GM19328 (cell line): ENCODE measurements around the gene TKT.
"Not testable (repeated sequence)": the region's sequence is repeated elsewhere in the genome, so short reads cannot be mapped to it uniquely, and the experiment has no call there.

Experiments used
- ATAC-seq: cut with Tn5 transposase; IDR thresholded peaks from one replicate; pipeline ENCODE4 v1.9.1; 2021; ENCODE audit warnings: mild to moderate bottlenecking, moderate library complexity; ENCODE audit not compliant: unreplicated experiment

The TKT gene, protein sequence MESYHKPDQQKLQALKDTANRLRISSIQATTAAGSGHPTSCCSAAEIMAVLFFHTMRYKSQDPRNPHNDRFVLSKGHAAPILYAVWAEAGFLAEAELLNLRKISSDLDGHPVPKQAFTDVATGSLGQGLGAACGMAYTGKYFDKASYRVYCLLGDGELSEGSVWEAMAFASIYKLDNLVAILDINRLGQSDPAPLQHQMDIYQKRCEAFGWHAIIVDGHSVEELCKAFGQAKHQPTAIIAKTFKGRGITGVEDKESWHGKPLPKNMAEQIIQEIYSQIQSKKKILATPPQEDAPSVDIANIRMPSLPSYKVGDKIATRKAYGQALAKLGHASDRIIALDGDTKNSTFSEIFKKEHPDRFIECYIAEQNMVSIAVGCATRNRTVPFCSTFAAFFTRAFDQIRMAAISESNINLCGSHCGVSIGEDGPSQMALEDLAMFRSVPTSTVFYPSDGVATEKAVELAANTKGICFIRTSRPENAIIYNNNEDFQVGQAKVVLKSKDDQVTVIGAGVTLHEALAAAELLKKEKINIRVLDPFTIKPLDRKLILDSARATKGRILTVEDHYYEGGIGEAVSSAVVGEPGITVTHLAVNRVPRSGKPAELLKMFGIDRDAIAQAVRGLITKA

DNA sequence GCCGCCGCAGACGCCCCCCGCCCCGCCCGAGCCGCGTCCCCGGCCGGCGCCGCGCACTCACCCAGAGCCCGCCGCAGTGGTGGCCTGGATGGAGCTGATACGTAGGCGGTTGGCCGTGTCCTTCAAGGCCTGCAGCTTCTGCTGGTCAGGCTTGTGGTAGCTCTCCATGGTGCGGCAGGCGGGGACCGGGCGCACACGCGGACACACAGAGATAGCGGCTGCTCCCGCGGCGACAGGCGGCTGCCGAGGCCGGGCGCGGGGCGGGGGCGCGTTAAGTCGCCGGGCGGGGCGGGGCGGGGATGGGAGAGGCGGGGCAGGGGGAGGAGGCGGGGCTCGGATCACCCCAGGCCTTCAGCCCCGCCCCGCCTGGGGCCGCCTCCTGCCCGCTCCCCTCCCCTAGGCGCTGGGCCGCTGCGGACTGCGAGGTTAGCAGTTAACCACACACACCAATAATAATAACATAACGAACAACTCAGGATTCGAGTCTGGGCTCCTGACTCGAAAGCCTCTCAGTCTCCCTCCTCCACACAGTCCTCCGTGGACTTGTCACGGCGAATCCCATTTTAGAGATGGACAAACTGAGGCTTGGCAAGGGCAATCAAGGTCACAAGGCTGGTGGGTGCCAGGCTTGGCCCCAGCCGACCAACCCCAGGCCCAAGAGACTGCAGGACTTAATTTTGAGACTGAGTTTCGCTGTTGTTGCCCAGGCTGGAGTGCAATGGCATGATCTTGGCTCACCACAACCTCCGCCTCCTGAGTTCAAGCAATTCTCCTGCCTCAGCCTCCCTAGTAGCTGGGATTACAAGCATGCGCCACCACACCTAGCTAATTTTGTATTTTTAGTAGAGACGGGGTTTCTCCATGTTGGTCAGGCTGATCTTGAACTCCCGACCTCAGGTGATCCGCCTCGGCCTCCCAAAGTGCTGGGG is at the start of gene TKT:
Gene TKT (minus strand): TSS at position 248 of the 929 bp plus-strand sequence. CDS start 80 bp downstream, at position 168.
- ATAC-seq, result peak; percentile 61

DNA sequence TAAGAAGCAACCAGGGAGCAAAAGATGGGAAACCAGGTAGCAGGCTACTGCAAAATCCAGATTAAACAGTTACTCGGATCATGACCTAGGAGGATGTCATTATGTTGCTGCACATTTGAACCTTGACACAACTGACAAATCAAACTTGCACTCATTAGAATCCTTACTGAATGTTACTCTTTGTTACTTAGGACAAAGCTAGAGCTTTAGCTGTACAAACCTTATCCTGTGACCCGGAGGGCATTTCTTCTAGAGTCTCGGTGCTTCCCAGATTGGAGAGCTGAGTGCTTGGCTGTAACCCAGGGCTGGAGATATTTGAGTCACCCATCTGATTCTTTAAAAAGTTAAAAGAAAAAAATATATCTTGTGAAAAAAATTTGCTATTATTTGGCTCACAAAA is 48.1 kb upstream of the TKT start:
- no peak for ATAC-seq

DNA sequence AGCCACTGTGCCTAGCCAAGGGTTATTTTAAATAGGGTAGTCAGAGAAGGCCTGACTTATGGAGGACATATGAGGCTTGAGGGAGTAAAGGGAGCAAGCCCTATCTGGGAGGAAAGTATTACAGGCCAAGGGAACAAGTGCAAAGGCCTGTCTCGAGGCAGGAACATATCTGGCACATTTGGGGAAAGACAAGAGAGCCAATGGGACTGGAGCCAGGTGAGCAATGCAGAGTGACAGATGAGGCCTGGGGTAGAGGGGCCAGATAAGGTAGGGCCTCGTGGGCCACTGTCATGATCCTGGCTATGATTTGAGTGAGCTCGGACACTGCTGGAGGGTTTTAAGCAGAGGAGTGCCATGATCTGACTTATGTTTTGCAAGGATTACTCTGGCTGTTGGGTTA is 47.7 kb upstream of the TKT start:
- ATAC-seq, result no peak

DNA sequence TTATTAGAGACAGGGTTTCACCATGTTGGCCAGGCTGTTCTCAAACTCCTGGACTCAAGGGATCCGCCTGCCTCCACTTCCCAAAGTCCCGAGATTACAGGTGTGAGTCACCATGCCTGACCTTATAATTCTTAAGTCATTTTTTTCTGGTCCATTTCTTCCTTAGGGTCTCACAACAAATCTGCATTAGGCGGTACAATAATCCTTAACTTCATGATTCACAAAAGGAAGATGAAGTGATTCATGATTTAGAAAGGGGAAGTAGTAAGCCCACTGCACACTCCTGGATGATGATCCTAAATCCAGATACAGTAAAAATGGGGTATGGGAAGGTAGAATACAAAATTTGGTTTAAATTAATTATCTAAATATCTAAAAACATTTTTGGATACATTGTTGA is 45.0 kb upstream of the TKT start:
- ATAC-seq, result no peak

DNA sequence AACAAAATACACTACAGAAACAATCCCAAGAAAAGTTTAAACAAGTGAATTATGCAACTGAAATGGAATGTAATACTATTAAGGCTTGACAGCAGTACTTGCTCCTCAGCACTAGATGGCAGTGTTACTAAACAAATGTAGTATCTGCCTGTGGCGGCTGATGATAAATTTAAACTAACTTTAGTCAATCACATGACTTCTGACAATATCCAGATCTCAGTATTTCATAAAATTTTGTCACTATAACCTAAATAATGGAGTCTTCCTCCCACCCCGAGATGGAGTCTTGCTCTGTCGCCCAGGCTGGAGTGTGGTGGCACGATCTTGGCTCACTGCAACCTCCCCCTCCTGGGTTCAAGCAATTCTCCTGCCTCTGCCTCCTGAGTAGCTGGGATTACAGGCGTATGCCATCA is 43.8 kb upstream of the TKT start:
- not testable (repeated sequence) for ATAC-seq

DNA sequence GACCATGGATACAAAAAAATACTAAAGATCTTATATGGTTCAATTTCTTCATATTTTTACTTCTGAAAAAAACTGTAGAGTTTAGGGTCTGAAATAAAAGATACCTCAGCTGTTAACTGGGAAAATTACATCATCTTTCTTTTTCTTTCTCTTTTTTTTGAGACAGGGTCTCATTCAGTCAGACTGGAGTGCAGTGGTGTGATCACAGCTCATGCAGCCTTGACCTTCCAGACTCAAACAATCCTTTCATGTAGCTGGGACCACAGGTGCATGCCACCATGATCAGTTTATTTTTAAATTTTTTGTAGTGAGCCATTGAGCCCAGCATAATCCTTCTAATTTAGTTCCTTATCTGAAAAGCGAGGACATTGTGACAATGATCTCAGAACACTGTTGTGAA is 39.6 kb upstream of the TKT start:
- no peak for ATAC-seq

DNA sequence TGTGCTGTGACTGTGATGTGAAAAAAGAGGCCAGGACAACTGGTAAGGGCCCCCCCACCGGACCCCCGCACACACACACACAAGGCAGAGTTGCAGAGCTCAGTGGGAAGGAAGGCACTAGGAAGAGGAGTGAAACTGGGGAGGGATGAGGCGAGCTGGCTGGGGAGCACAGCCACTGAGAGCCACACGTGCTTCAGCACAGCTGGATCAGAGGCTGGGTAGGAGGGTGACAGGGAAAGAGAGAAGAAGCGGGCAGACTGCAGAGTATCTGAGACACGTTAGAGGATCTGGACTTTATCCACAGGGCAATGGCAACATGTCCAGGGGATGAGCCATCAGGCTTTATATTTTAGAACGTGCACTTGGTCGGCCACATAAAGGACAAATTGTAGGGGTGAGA is 38.0 kb upstream of the TKT start:
- no peak for ATAC-seq

DNA sequence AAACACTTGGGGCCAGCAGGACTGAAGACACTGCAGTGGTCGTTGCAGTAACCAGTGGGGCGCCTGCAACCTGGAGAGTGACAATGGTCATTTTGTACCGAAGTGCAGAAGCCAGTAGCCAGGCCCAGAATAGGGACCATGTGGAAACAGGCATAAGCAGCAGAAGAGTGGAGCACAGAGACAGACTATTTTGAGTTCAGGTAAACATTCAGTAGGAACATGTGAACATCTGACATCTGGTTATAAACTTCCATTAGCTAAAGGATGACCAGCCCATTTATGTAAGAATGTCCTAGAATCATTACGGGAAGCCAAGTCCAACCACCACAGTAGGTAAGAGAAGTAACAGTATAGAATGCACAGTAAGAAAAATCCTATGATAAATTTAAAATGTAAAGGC is 32.4 kb upstream of the TKT start:
- no peak for ATAC-seq

DNA sequence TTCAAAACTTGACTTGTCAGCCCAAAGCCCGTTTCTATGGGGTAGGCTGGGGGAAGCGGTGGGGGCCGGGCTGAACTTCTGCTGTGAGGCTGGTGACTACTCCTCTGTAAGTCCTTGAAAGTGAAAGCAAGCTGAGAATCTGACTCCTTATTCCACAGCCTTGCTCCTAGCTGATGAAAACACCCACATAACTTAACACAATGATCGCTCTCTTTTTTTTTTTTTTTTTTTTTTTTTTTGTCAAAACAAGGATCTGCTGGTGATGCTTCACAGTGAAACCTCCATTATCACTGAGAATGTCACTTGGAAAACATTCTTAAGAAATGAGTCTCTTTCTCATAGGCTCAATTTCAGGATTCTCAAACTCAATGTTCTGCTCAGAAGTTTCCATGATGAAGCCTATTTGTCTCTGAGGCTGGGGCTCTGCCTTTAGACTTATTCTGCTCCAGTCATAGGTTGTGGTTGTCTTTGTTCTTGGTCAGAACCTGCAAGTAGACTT is 31.4 kb upstream of the TKT start:
- no peak for ATAC-seq

DNA sequence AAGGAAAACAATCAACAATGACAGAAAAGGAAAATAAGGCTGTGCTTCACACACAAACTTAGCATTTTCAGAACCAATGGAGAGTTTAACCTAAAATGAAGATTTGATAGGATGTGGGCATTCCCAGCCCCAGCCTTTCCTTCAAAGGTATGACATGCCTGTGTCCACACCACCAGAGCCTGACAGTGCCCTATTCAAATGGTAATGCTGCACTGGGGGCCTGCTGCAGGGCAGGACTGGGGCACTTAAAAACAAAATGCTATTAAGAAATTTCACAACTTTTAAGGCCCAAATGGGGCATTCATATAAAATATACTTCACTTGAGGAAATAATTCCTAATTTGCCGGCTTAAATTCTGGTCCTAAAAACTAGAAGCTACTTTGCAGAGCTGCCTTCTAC is 30.9 kb upstream of the TKT start:
- no peak for ATAC-seq

DNA sequence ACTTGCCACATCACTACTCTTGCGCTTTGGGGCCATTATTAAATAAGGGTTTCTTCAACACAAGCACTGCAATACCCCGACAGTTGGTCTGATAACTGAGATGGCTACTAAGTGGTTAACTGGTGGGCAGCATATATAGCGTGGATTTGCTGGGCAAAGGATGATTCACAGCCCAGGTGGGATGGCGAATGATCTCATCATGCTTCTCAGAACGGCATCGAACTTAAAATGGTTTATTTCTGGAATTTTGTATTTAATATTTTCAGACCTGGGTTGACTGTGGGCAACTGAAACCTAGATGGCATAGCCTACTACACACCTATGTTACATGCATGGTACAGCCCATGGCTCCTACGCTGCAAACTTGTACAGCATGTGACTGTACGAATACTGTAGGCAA is 26.8 kb upstream of the TKT start:
- ATAC-seq, result no peak

DNA sequence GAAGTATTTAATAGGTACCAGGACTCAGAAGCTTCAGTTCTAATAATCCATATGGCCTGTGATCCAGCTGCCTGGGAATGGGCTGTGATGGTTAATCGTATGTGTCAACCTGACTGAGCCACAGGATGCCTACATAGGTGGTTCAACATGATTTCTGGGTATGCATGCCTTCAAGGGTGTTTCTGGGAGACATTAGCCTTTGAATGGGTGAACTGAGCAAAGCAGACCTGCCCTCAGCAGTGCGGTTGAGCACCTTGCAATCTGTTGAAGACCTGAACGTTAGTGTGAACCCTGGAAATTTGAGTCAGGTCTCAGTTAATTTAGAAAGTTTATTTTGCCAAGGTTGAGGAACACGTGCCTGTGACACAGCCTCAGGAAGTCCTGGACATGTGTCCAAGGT is 22.8 kb upstream of the TKT start:
- no peak for ATAC-seq

DNA sequence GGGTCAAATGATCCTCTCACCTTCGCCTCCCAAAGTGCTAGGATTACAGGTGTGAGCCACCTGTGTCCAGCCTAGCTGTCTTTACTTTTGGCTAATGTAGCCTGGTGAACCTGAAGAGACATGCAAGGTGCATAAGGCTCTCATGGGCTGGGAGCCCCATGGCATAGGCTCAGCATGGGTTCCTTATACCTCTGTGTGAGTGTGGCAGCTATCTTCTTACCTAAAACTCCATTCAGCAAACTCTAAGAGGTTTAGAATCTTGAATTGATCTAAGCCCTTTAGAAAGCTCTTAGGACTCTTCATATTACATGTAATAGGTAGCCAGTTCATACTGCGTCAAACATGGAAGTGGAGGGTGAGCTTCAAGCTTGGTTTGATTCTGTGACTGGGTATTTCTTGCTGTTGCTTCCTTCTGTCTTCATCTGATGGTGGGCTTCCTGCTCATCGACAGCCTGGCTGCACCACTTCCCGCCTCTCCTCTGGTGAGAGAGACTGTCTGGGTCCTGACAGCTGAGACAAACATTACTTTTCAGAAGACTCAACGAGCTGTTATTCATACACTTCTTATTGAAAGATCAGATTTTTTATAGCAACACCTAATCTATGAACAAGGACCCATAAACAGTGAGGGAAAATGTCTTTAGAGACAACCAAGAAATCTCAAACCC is 19.2 kb upstream of the TKT start:
- no peak for ATAC-seq

DNA sequence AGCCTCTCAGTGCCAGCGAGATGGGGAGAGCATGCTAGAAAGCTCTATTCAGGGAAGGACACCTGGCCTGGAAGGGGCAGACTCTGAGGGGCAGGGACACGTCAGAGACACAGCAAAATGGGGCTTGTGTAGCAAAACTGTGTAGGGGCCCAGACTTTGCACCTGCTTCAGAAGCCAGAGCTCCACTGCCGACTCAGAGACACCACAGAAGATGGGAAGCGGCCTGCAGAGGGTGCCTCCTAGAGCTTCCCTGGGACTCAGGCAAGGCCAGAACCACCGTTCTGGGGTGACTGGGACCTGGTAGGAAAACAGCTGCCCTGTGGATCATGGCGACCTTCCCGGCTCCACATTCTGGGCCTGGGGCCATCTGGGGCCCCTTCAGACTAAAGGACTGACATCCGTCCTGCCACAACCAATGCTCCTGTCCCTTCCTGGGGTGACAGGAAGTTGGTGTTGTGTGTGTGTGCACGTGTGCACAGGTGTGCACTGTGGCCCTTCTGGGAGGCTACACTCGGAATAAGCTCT is 17.4 kb upstream of the TKT start:
- ATAC-seq, result no peak

DNA sequence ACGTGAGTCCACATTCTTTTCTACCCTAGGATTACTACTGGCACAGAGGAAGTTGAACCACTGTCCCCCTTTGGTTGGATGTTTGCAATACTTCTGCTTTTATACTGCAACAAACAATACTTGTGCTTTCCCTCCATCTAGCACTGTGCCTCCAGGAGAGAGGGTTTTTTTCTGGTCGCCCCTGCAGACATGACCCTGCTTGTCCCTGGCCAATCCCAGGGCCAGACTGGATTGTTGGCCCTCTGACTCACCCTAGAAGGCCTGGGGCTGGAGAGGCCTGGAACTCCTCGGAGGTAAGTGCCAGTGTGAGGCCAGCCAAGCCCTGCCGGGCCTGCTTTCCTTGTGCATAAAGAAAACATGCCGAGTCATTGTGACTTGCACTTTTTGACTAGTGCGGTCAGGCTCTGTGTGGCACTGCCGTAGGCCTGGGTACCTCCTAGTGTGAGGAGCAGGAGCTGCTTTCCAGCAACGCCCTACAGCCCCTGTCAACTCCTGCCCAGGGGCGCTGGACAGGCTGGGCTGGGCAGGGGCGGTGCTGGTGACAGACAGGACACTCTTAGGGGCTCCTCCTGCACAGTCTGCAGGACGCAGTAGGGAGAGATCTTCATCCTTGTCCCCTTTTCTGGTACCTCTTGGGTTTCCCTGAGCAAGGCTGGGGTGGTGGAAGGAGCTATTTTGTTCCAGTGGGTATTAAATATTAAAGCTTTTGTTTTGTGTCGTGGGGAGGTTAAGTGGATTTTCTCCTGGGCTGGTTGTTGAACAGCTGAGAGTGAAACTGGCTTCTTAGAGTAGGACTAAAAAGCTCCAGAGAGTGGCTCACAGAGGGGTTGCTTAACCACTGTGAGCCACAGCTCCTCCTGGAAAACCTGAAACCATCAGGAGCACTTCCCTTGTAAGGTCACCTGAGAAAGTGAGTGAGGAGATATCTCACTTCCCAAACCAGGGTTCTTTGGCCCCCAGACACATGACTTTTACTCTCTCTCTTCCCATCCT is 14.4 kb upstream of the TKT start:
- no peak for ATAC-seq

DNA sequence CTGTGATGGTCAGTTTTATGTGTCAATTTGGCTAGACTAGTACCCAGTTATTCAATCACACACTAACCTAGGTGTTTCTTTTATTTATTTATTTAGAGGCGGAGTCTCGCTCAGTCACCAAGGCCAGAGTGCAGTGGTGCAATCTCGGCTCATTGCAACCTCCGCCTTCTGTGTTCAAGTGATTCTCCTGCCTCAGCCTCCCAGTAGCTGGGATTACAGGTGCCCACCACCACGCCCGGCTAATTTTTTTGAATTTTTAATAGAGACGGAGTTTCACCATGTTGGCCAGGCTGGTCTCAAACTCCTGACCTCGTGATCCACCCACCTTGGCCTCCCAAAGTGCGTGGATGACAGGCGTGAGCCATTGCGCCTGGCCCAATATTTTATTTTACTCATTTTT is 13.4 kb upstream of the TKT start:
- not testable (repeated sequence) for ATAC-seq

DNA sequence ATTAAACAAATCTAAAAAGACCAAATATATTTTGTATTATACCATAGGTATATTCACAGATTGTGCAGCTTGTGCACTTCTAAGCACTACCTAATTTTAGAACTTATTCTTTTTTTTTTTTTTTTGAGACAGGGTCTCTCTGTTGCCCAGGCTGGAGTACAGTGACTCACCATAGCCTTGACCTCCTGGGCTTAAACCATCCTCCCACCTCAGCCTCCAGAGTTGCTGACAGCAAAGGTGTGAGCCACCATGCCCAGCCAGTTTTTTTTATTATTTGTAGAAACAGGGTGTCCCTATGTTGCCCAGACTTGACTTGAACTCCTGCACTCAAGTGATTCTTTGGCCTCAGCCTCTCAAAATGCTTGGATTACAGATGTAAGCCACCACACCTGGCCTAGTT is 11.9 kb upstream of the TKT start:
- ATAC-seq, result no peak

DNA sequence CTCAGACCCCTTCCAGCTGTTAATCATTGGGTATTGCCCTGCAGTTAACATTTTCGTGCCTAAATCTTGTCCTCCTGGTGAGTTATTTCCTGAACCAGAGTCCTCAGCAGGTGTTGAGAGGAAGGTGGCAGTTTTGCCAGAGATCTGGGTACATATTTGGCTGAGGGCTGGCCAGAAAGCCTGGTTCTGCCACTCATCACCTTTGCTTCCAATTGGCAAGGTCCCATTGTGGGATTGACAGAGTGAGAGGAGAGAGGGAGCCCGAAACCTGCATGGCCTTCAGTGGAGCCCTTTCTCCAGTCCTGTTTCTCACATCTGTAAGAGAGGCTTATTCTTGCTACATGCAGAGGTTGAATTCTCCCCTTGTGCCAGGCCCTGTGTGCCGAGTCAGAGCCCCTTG is 8.9 kb upstream of the TKT start:
- no peak for ATAC-seq

DNA sequence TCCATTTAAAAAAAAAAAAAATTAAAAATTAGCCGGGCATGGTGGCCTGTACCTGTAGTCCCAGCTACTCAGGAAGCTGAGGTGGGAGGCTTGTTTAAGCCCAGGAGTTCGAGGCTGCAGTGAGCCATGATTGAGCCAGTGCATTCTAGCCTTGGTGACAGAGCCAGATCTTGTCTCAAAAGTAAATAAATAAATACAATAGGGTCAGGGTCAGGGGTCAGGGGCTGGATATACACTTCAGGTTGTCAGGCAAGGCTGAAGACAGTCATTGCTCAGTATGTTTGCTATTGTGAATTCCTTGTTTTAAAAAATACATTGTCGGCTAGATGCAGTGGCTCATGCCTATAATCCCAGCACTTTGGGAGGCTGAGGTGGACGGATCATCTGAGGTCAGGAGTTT is 8.1 kb upstream of the TKT start:
- no peak for ATAC-seq
